Stomach (tissue), 9 donors: ENCODE measurements around the gene RXRG. TPM values are rescaled to one million over a fixed set of nuclear protein-coding genes. Genes with fewer than 3 reads are reported as not detected.

ENCODE experiments used
- DNase-seq, 2 donors: peaks; one replicate each; pipeline versions ENCODE4 v3.0.0 to v3.0.0-alpha.2; 2013 to 2019
- H3K27ac ChIP-seq, 5 donors: fragments of 200-600 bp in 4 of 5; sonication (generic) in 4 of 5; one replicate each; pipeline ENCODE4 v1.5.1; 2013 to 2019; ENCODE audit warnings: mild to moderate bottlenecking in 1 of 5, moderate library complexity in 1 of 5
- H3K27me3 ChIP-seq, 3 donors: fragments of 200-600 bp; sonication (generic); one replicate each; pipeline ENCODE4 v1.5.1; 2017 to 2019; ENCODE audit warnings: mixed run types in 1 of 3
- H3K36me3 ChIP-seq, 4 donors: fragments of 200-600 bp; sonication (generic); 1 replicate in 3 of 4; 2 replicates in 1 of 4; pipeline ENCODE4 v1.5.1; 2016 to 2019
- H3K4me1 ChIP-seq, 4 donors: fragments of 200-600 bp; sonication (generic); one replicate each; pipeline ENCODE4 v1.5.1; 2016 to 2019
- H3K4me3 ChIP-seq, 4 donors: fragments of 200-600 bp; sonication (generic) in 3 of 4; one replicate each; pipeline ENCODE4 v1.5.1; 2016 to 2019; ENCODE audit warnings: mild to moderate bottlenecking in 1 of 4
- H3K9me3 ChIP-seq, 4 donors: fragments of 200-600 bp; sonication (generic); one replicate each; pipeline ENCODE4 v1.5.1; 2016 to 2019
- CTCF ChIP-seq, 7 experiments: fragments of 450-650 bp in 4 of 7; fragments of 200-600 bp in 3 of 7; sonication (generic) in 3 of 7; IDR thresholded peaks; one replicate each; pipeline ENCODE4 v1.5.1; 2016 to 2019; ENCODE audit warnings: antibody characterized with exemption in 7 of 7, control low read depth in 2 of 7, mild to moderate bottlenecking in 1 of 7
- EP300 ChIP-seq: sonication (generic); formaldehyde crosslinking; IDR thresholded peaks from one replicate; pipeline ENCODE4 v1.6.1; 2017; ENCODE audit warnings: antibody characterized with exemption
- POLR2A ChIP-seq, 4 donors: fragments of 450-650 bp; IDR thresholded peaks; one replicate each; pipeline ENCODE4 v1.6.1; 2016; ENCODE audit warnings: antibody characterized with exemption in 4 of 4, control low read depth in 2 of 4, mild to moderate bottlenecking in 1 of 4, moderate library complexity in 1 of 4
- POLR2AphosphoS5 ChIP-seq, 3 donors: sonication (generic); formaldehyde crosslinking; IDR thresholded peaks; one replicate each; pipeline ENCODE4 v1.6.1; 2016; ENCODE audit warnings: antibody characterized with exemption in 3 of 3
- WGBS, 5 donors: extraction: QIAGEN DNeasy Blood & Tissue Kit in 3 of 5; methylation state at CpG; one replicate each; pipeline versions ENCODE4 v1.1.5 to v1.1.7; 2013 to 2018; 5-methylcytosine and 5-hydroxymethylcytosine counted together
- intact Hi-C: fragments of 100-400 bp; cut with DNase I; formaldehyde crosslinking; loops from one replicate; pipeline ENCODE4 v1.15.1; 2023; ENCODE audit warnings: low total_unique reads
- polyA plus RNA-seq, 3 donors: library from polyadenylated mRNA; stranded (reverse); fragments of 200-250 nt; gene quantifications; one replicate each; pipeline ENCODE4 v1.2.3, GENCODE V29; 2013
- total RNA-seq, 5 donors: library from RNA; depleted of rRNA; stranded (reverse); fragments of >200 nt; gene quantifications; one replicate each; pipeline versions ENCODE4 v1.1.0 to v1.2.3, GENCODE V29; 2014 to 2016
- donor health status: healthy with polysubstance abuse.
- donor health status: Bipolar disorder and iron deficiency.
- donor health status: healthy.

Gene RXRG
- total and polyA plus RNA-seq, 8 donors, result 0.43 to 2.9 (median 1.4) TPM; not detected in 3

DNA sequence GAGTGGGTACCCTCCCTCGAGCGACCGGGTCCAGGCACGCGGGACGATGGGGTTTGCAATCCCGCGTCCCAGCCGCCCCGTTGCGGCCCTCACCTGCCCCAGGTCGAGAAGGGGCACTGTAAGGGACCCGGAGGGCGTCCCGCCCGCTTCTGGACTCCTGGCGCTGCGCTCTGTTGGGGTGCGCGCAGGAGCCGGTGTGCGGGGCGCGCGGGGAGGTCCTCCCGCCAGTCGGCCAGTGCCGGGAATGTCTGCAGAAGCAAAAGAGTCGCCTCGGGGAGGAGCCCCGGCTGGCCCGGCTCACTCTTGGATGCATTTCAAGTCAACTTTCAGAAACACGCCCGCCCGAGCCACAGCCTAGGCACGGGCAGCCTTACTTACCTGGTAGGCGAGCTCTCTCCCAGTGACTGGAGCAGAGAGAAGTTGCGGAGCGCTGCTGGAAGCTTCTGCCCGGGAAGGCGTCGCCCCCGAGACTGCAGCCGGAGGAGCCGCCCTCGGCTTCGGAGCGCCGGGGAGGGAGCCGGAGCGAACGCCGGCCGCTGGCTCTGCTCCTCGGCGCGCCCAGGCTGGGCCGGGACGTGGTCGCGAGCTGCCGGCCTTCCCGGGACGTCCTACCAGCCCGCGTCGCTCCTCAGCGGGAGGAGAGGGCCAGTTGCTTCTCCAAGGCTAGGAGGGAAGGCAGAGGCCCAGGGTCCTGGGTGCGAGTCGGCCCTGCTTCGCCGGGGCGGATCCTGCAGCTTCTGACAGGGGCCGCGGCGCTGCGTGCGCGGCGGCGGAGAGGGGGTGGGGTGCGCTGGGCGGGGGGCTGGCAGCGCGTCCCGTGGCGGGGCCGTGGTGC, 88.7 kb downstream of the RXRG start, which contains the start of gene LMX1A:
Gene LMX1A, minus strand, starts transcription at position 739 of the 835 bp plus-strand sequence. CDS start 1,156 bp downstream, outside the sequence.
- Histone ChIP-seq H3K27ac (peak within 1 kb of the TSS in 1 of 5 donors; percentile 17), H3K4me1 (peaks cover 12 to 53% (median 38%) of the 10 kb centered on the region in 4 donors), H3K4me3 (peak within 1 kb of the TSS; percentile 34 to 60 (median 42)), H3K9me3 (no peaks in the 10 kb centered on the region), H3K27me3 (peaks cover 40 to 94% (median 68%) of the 10 kb centered on the region in 3 donors), H3K36me3 (no peaks in the 10 kb centered on the region)
- peak in 1 of 2 donors; percentile 47 for DNase-seq
- intact Hi-C loops, result no loop called here
- 2 to 3% (median 2%) methylated on average over 68 to 88 of the region's 88 CpGs; no CpG with 5 or more reads in 1 of the 5 donors for WGBS, 5 donors
- TF ChIP-seq POLR2A (IDR thresholded peaks at IDR 0.05) (no peak), POLR2AphosphoS5 (IDR thresholded peaks at IDR 0.05) (no peak), CTCF (IDR thresholded peaks at IDR 0.05) (no peak)

DNA sequence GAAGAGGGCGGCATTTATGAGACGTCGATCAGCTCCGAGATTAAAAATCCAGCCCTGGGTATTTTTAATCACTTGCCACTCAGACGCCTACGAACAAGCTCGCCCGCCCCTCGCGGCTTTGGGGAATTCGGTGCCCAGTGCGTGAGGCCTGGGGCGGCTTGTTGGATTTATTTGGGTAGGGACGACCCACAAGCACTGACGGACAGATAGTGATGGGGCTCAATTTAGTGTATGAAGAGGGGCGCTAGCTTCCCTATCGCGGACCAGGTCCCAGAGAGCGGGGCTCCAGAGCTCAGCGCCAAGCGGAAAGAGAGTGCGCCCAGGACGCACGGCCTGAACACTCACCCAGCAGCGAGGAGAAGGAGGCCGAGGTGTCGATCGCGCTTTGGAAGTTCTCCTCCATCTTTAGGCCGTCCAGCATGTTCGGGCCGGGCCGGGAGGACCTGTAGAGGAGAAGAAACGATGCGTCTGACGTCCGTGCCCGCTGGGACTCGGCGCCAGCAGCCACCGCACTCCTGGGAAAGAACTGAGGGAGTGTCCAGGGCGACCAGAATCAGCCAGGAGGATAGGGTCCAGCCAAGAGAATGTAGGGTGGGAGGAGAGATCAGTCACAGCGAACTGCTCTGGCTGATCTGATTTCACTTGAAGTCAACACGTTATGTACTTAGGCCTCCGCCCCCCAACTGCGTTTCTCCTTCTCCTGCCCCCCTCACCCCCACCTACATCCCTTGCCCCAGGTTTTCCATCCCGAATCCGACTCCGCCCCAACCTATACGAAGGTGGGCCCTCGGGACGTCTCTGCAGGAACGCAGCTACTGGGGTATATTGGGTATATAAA, 89.6 kb downstream of the RXRG start:
- H3K4me3 ChIP-seq, result peak overlapping the region; percentile 34 to 60 (median 42)
- no peaks in the 10 kb centered on the region for H3K9me3 ChIP-seq
- H3K4me1 ChIP-seq, result peaks cover 12 to 53% (median 38%) of the 10 kb centered on the region in 4 donors
- peak in 1 of 2 donors; percentile 16 for DNase-seq
- intact Hi-C loops, result no loop called here
- no peaks in the 10 kb centered on the region for H3K36me3 ChIP-seq
- peaks cover 40 to 97% (median 72%) of the 10 kb centered on the region in 3 donors for H3K27me3 ChIP-seq
- WGBS, 5 donors, result 3 to 10% (median 4%) methylated on average over 24 to 53 of the region's 53 CpGs
- TF ChIP-seq POLR2AphosphoS5 (IDR thresholded peaks at IDR 0.05) (no peak), CTCF (IDR thresholded peaks at IDR 0.05) (no peak), POLR2A (IDR thresholded peaks at IDR 0.05) (no peak), EP300 (no peak)
- H3K27ac ChIP-seq, result no peak overlapping the region

- H3K36me3 ChIP-seq, result no peaks in the 10 kb centered on the region
- peaks cover 40 to 97% (median 76%) of the 10 kb centered on the region in 3 donors for H3K27me3 ChIP-seq
- H3K27ac ChIP-seq, result no peak overlapping the region
- H3K9me3 ChIP-seq, result no peaks in the 10 kb centered on the region
- no peak for DNase-seq
- intact Hi-C loops, result no loop called here
- 3 to 11% (median 6%) methylated on average over 11 to 22 of the region's 22 CpGs for WGBS, 5 donors
- TF ChIP-seq CTCF (IDR thresholded peaks at IDR 0.05) (no peak), POLR2A (IDR thresholded peaks at IDR 0.05) (no peak), POLR2AphosphoS5 (IDR thresholded peaks at IDR 0.05) (no peak), EP300 (no peak)
- no peak overlapping the region for H3K4me3 ChIP-seq
- peaks cover 12 to 53% (median 38%) of the 10 kb centered on the region in 4 donors for H3K4me1 ChIP-seq
Measured at GRCh38 chr1:165354739-165355138, 90.2 kb downstream of the RXRG start.
